GM18499 (cell line): ENCODE measurements around the gene CFL1.
A peak's percentile ranks its signal among the peaks of the same experiment; 100 is the strongest.

Experiments used
- ATAC-seq: cut with Tn5 transposase; IDR thresholded peaks from one replicate; pipeline ENCODE4 v1.9.1; 2021; ENCODE audit warnings: moderate number of reproducible peaks; ENCODE audit not compliant: insufficient read depth, unreplicated experiment

Gene CFL1

GRCh38 chr11:65888163-65888814 lies 30.3 kb upstream of the CFL1 start, which contains the start of gene FIBP:
Gene FIBP, minus strand, starts transcription at chr11:65888471. Its CDS starts 53 bp downstream, at chr11:65888418.
- ATAC-seq: no peak

- no peak for ATAC-seq
Measured at GRCh38 chr11:65887723-65888162, 29.8 kb upstream of the CFL1 start.

GRCh38 chr11:65886826-65887722 lies 29.1 kb upstream of the CFL1 start:
- no peak for ATAC-seq

- ATAC-seq: no peak
Measured at GRCh38 chr11:65885808-65886536, 28.0 kb upstream of the CFL1 start.

- no peak for ATAC-seq
Measured at GRCh38 chr11:65885231-65885630, 27.3 kb upstream of the CFL1 start.

- no peak for ATAC-seq
Measured at GRCh38 chr11:65884716-65885092, 26.7 kb upstream of the CFL1 start.

GRCh38 chr11:65883786-65884715 lies 26.1 kb upstream of the CFL1 start:
- no peak for ATAC-seq

GRCh38 chr11:65883058-65883761 lies 25.2 kb upstream of the CFL1 start:
- no peak for ATAC-seq

GRCh38 chr11:65882120-65883057 lies 24.4 kb upstream of the CFL1 start:
- no peak for ATAC-seq

GRCh38 chr11:65880844-65881421 lies 23.0 kb upstream of the CFL1 start:
- no peak for ATAC-seq

GRCh38 chr11:65880027-65880426 lies 22.0 kb upstream of the CFL1 start:
- ATAC-seq: no peak

- ATAC-seq: no peak
Measured at GRCh38 chr11:65879617-65880016, 21.6 kb upstream of the CFL1 start, which contains the start of gene CTSW. Gene CTSW, plus strand, starts transcription at chr11:65879837. Its CDS starts 18 bp downstream, at chr11:65879855.

GRCh38 chr11:65873318-65874156 lies 15.6 kb upstream of the CFL1 start:
- peak; percentile 46 for ATAC-seq

- ATAC-seq: no peak
Measured at GRCh38 chr11:65872586-65873317, 14.8 kb upstream of the CFL1 start, which contains the start of gene EFEMP2. Gene EFEMP2, minus strand, starts transcription at chr11:65872800. Its CDS starts 446 bp downstream, at chr11:65872354.

GRCh38 chr11:65871811-65872548 lies 14.0 kb upstream of the CFL1 start:
- ATAC-seq: no peak
